HG03565 (cell line): ENCODE data around the gene LINGO1.

Source experiments
- ATAC-seq: cut with Tn5 transposase; IDR thresholded peaks from one replicate; pipeline ENCODE4 v1.9.1; 2021; ENCODE audit warnings: mild to moderate bottlenecking, moderate library complexity; ENCODE audit not compliant: unreplicated experiment

The LINGO1 gene

DNA sequence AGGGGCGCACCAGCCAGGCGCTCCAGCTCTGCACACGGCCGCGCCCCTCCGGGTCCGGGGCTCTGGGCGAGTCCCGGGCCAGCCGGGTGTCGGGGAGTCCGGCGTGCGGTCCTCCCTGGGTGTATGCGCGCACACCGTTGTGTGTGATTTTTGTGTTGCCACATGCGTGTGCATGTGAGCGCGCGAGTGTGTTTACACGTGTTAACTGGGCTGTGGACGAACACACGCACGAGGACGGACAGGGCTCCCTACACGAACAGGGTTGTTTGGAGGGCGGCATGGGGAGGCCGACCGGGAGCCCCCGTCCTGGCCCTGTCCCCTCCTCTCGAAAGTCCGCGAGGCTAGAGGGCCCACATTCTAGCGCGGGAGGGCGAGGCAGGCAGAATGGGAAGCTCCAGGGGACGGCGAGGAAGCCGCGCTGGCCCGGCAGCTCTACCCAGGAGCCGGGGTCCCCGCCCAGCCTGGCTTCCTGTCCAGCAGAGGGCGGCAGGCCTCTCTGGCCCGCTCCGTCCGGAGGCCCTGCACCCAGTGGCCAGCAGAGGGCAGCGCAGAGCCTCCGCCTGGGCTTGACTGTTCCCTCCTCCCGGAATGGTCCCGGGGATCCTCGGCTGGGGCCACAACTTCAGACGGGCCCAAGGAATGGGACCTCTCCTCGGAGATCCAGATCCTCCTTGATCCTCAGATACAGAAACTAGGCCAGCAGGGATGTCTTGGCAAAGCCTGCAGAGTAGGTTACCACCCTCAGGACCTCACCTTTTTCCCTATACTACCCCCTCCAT, 611 bp upstream of the LINGO1 start:
- no peak for ATAC-seq

DNA sequence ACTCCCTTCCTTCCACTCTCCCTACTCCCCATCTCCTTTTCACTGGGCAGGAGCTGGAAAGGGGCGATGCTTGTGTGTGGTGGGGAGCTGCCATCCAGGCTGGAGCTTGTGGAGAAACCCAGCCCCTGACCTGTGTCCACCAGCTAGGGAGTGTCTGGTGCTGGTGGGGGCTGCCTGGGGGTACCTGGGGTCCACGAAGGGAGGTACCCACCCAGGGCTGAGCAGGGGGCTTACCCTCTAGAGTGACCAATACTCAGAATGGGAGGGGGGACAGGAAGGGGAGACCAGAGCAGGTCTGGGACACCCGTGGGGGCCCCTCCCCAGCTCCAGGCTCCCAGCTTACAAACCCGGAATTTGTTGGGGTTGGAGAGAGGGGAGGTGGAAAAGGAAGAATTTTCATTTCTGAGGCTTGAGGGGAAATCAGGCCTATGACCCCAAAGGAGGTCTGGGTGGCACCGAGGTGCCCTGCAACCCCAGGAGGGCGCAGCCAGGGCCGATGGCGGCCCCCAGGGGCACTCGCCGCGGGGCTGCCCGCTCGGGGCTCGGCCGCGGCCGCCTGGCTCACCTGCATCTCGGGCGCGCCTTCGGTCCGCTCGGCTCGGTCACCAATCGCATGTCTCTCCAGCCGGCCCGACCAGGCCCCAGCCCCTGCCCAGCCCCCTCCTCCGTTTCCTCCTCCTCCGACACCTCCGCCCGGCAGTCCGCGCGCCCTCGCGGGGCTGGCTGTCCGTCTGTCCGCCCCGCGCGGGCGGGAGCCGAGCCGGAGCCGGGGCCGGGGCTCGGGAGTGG, 773 bp downstream of the LINGO1 start:
- ATAC-seq = no peak

DNA sequence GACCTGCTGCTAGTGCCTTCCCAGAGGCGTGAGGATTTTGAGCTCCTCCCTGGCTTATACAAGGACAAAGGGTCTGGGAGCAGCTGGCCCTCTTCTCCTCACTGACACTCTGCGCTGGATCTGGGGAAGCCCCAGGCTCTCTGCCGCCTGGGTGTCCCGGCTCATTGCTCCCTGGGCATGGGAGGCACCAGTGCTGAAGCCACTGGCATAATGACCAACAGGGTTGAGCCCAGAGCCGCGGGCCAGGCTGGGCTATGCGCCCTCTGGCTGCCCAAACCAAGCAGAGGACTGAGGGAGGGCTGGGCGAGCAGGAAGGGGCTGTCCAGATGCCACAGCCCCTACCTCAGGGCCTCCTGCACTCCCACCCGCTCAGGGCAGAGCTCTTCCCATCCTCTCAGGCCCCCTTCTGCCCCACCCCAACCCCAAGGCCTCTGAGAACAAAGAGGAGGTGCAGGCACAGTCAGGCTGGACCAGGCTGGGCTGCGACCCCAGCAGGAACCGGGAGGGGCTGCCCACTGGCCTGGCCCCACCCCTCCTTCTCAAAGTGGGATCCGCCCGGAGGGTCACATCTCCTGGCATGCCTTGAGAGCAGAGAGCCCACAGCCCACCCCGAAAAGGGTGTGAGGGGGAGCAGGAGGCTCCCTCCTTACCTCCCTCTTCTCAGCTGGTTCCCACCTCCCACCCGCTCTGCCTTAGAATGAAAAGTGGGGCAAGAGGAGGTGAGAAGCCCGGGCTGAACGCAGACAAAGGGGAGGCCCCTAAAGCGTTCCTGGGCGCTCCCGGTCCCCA, 1.6 kb downstream of the LINGO1 start:
- no peak for ATAC-seq

DNA sequence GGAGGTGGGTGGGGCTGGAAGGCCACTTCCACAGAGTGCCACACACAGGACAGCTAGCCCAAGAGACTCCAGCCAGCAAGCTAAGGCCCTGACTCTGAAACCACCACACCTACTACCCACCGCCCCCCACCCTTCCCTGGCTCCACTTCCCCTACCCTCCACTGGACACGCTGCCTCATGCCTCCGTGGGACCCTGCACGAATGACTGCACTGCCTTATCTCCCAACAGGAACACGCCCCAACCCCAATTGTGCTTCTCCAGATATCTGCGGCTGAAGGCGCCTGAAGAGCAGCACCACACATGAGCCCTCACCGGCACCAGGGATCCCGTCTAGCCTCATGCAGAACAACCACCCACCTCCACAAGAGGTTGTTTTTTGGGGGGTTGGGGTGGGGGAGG, 2.7 kb downstream of the LINGO1 start:
- no peak for ATAC-seq

DNA sequence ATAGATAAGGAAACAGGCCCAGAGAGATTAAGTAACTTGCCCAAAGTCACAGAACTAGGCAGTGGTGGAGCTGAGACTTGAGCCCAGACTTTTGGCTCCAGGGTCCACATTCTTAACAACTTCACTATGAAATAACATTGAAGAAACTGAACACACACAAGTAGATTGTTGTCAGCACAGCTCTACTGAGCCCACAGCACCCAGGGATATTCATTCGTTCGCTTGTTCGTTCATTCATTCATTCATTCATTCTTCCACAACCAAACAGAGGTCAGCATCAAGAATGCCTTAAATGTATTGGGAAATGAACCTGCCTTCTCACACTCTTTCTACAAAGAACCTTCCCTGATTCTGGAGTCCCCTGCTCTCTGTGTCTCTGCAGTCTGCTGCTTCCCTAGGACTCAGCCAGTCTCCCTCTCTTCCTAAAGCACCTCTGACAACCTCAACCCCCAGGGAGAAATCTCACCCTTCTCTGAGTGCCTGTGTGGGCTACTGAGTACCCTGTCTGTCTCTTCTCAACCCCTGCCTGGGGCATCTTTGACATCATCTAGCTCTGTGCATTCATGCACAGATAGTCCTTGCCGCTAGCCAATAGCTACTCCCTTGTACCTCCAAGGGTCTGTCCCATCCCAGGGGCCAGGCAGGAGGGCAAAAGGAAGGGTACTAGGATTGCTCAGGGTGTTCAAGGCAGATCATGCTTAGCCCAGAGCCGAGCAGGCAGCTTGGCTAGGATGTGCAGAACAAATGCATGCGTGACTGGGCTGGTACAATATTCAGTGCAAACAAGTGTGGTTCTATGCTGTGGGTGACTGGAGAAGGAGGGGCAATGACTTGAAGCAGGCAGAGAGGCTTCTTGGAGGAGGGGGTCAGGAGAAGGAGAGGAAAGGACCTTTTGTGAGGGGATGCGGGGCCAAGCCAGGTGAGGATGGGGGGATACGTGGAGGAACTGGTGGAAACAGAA, 3.4 kb downstream of the LINGO1 start:
- ATAC-seq = no peak

DNA sequence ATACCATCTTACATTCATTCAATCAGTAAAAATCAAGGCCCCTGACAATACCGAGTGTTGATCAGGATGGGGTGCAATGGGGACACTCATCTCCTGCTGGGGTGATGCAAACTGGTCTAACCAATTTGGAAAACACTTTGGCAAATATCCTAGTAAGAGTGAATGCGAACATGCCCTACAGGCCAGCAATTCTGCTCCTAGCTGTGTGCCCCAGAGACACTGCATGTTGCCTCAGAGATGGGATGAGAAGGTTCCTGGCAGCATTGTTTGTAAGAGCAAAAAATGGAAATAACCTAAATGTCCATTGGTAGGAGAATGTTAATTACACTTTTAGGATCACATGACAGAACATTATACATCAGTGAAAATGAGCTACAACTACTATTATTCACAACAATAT, 4.7 kb downstream of the LINGO1 start:
- ATAC-seq = no peak

DNA sequence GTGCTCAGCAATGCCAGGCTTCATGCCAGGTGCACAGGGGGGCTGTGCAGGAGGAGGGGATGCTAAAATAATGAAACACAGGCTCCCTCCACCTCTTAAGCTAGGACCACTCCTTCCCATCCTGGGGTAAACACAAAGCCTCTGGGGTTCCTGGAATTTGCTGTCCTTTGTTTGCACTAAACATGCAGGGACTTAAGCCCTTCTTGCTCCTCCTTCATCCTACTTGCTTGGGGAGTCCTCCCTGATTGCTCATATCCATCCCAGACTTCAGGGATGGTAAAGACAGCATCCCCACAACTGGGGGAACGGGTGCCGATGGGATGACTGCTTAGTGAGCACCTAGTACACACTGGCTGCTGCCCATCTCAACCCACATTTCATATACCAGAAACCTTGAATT, 5.1 kb downstream of the LINGO1 start:
- ATAC-seq = no peak

DNA sequence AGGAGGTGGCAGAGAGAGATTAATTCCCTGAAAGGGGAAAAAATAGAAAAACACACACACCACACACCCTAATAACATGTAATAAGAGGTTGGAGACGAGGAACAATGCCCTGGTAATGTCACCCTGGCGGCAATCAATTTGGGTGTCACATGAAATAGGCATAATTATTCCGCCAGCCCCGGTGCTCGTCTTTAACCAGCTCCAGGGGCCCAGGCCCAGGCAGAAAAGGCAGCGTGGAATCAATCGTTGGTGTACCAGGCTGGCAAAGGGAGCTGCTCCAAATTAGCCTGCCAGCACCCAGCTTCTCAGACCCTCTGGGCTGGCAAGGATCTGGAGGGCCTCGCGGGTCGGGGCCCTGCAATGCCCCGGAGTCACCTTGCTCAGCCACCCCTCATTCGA, 5.6 kb downstream of the LINGO1 start:
- ATAC-seq = no peak

DNA sequence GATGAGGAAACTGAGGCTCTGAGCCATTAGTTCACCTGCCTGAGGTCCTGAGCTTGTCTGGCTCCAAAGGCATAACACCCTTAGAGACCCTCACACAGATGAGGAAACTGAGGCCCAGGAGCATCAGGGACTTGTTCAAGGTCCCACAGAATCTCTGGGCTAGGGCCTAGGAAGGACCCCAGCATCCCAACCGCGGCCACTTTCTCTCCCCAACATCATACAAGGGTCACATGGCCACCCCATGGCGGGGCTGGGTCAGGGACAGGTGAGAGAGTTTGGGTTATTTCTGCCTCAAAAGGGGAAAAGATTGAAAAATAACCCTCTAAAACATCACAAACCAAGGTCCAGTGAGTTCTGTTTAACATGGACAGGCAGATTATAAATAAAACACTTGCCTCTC, 6.7 kb downstream of the LINGO1 start:
- no peak for ATAC-seq

DNA sequence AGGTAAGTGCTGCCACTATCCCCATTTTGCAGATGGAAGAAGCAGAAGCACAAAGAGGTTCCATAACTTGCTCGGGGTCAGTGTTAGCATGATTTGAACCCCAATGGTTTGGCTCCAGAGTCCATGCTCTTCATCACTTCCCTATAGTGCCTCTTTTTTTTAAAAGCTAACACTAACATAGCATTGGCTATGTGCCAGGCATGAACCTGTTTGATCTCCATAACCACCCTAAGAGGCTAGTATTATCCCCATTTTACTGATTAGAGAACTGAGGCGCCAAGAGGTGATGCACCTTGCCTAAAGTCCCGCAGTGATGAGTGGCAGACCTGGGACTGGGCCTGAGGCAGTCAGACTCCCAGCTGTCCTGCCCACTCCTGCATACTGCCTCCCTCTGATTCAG, 7.3 kb downstream of the LINGO1 start:
- ATAC-seq = no peak

DNA sequence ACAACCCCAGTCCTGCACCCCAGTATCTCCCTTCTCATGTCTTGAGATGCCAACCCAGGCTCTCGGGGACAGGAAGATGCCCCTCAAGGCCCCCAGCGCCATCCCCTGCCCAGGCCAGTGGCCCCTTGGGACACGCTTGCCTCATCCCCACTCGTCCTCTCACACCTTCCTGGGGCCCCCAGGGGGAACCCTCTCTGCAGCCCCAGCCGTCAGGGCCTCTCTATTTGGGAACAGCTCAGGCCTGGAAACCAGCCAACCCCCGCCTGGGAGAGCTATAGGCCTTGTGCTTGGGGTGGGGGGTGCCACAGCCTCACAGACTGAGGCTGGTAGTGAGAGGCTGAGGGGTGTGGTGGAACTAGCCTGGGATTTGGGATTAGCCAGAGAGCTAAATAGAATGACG, 7.8 kb downstream of the LINGO1 start:
- ATAC-seq = no peak

DNA sequence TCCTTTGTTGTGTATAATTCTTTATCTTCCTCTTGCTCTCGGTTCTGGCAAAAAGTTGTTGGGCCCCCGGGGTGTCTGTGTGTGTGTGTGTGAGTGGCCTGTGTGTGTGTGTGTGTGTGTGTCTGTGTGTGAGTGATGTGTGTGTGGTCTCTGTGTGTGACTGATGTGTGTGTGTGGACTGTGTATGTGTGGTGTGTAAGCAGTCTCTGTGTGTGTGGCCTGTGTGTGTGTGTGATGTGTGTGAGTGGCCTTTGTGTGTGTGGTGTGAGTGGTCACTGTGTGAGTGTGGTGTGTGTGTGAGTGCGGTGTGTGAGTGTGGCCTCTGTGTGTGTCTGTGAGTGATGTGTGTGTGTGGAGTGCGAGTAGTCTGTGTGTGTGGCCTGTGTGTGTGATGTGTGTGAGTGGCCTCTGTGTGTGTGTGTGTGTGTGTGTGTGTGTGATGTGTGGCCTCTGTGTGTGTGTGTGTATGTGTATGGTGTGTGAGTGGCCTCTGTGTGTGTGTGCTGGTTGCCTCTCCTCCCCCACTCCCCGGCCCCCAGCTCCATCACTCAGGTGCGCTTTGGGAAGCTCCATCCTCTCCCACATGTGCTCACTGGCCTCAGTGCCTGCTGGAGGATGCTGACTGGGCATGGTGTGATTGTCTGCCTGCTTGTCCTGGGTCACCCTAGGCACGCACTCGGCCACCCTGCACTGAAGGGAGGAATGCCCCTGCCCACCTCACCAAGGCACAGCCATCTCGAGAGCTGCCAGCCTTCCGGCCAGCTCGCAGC, 8.8 kb downstream of the LINGO1 start:
- no peak for ATAC-seq

DNA sequence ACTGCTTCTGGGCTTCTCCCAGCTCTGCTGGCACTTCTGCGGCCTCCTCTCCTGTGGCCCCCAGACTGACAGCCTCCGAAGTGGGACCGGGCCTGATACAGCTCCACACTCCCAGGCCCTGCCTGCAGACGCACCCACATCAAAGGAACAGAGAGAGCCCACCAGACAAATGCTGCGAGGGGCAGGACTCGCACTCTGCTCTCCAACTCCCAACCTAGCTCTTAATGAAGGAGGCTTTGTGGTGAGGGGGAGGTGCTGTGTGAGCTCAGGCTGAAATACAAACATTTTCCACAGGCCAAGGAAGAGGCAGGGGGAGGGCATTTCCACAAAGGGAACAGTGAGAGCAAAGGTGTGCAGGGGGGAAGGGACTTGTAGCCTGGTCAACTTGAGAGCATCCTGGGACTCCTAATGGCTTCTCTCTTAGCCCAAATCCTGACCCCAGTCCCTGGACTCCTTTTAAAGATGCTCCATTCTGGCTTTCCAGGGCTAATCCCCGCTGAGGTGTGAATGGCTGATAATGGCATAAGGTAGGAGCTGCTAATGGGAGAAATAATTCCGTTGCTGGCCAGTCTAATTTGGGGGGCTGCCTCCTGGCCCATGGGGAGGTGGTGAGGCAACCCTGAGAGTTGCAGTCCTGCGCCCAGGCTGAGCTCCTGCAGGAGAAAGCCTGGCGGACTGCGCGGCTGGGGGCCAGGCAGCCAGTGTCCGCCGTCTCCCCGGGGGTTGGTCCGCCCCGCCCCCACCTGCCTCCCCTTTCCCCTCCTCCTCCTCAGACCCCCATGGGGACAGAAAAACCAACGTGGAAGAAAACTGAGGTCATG, 9.6 kb downstream of the LINGO1 start:
- no peak for ATAC-seq

DNA sequence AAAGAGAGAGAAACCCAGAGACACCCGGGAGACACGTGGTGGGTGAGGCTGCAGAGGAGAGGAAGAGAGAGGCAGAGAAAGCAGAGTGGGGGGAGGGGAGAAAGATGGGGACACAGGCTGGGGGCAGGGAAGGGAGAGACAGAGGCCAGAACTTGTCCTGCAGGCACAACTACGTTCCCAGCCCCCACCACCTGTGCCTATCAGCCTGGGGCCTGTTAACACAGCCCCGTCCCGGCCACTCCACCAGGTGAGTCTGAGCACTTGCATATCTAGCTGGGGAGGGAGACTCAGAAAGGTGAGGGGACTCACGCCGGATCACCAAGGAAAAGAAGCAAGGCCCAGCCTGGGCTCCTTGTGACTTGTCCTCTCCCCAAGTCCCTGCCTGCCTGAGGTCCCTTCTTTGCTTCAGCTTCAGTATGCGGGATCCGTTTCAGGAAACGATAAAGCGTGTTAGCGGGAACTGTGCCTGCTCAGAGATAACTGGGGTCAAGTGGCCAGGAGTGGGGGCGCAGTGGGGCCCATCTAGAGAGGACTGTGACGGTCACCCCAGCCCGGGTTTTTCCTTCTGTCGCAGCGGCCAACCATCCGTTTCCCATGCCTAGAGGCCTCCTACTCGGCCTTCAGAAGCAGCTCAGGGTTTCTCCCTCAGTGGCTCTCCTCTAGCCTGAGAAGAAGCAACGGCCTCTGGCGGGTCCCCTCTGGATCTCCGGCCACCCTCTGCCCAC, 10.3 kb downstream of the LINGO1 start:
- no peak for ATAC-seq

DNA sequence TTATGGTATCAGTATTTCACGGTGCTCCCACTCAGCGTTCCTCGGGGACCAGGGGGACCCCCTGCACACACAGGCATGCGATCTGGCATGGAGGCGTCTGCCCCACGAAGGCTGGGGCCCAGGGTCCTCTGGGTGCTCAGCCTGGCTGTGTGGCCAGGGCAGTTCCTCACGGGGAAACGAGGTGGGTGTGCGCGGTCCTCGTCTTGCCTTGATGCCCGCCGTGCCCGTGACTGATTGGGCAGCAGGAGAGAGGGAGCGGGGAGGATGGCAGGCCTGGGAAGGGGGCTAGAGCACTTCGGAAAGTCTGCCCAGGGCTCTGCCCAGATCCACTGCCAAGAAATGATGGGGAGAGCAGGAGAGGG, 10.9 kb downstream of the LINGO1 start:
- ATAC-seq = no peak

DNA sequence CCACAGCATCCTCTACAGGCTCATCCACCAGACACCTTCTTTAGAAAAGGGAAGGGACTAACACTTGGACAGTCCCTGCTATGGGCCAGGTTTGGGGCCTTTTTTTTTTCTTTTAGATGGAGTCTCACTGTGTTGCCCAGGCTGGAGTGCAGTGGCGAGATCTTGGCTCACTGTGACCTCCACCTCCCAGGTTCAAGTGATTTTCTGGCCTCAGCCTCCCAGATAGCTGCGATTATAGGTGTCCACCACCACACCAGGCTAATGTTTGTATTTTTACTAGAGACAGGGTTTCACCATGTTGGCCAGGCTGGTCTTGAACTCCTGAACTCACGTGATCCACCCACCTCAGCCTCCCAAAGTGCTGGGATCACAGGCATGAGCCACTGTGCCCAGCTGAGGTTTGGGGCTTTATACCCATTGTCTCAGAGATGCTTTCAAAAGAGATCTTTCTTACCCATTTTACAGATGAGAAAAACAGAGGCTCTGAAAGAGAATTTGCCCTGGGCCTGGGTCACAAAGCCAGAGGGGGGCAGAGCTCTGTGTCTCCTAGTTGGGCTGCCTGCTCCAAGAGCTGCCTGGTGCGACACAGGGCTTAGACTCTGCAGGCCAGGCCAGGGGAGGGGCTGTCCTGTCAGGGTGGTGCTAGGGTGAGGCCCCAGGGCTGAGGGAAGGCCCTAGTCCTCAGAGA, 11.6 kb downstream of the LINGO1 start:
- no peak for ATAC-seq

DNA sequence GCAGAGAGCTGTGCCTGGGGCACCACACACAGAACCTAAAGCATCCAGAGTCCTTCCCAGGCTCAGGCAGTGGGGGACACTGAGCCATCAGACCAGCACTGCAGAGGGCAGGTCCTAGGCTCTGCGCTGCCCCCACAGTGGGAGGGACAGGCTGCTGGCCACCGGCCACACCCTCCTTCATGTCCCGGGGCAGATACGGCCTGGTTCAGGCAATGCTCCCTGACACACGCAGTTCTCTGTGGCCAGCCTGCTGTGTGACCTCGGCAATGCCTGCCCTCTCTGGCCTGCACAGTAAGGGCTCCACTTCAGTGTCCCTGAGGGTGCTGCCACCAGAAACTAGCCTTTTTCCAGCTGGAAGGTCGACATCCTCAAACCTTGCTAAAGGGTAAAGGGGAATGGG, 12.4 kb downstream of the LINGO1 start:
- no peak for ATAC-seq

DNA sequence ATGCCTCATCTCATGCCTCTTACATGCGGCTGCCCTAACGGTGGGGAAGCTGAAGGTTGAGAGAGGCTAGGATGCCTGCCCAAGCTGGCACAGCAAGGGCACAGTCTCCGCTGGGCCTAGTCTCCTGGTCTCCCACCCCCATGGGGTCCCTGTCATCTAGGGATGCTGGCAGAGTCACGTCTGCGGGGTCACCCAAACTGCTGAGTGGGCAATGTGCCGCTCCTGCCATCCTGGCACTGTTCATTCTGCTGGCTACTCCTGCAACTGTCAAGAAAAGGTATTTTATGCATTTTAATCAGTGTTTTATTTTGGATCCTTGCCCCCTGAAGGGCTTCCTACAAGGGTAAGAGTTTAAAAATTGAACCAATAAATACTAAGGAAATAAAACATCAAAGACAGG, 12.8 kb downstream of the LINGO1 start:
- ATAC-seq = no peak
